Urinary bladder (tissue), 4 donors: ENCODE measurements around the gene PLEKHA8. TPM values are rescaled to one million over a fixed set of nuclear protein-coding genes. Genes with fewer than 3 reads are reported as not detected.

ENCODE experiments used
- DNase-seq: peaks from one replicate; pipeline ENCODE4 v3.0.0-alpha.2; 2015; ENCODE audit errors: extremely low spot score
- H3K27ac ChIP-seq: one replicate; pipeline ENCODE4 v1.5.1; 2013; ENCODE audit warnings: low read depth, mild to moderate bottlenecking, moderate library complexity
- H3K36me3 ChIP-seq: one replicate; pipeline ENCODE4 v1.6.1; 2013; ENCODE audit warnings: mild to moderate bottlenecking, moderate library complexity; ENCODE audit not compliant: insufficient read depth
- H3K4me1 ChIP-seq: one replicate; pipeline ENCODE4 v1.6.1; 2013; ENCODE audit warnings: mild to moderate bottlenecking, moderate library complexity; ENCODE audit not compliant: insufficient read depth
- H3K4me3 ChIP-seq: one replicate; pipeline ENCODE4 v1.5.1; 2013; ENCODE audit warnings: low read depth, low read length
- WGBS: extraction: QIAGEN DNeasy Blood & Tissue Kit; methylation state at CpG from one replicate; pipeline ENCODE4 v1.1.7; 2013; 5-methylcytosine and 5-hydroxymethylcytosine counted together
- polyA plus RNA-seq: library from polyadenylated mRNA; stranded (reverse); fragments of 200-250 nt; gene quantifications from one replicate; pipeline ENCODE4 v1.2.3, GENCODE V29; 2013
- total RNA-seq: library from RNA; depleted of rRNA; stranded (reverse); fragments of >200 nt; gene quantifications from one replicate; pipeline ENCODE4 v1.2.3, GENCODE V29; 2014
- donor health status: healthy with polysubstance abuse.
- donor health status: healthy.

The PLEKHA8 gene
- total and polyA plus RNA-seq, 2 donors: 4.6 to 21.3 TPM

- no peak overlapping the region for H3K4me3 ChIP-seq
- H3K36me3 ChIP-seq: no peaks in the 10 kb centered on the region
- DNase-seq: no peak
- no peak overlapping the region for H3K27ac ChIP-seq
- H3K4me1 ChIP-seq: no peaks in the 10 kb centered on the region
- 84% methylated on average over 9 of the region's 9 CpGs for WGBS
These were observed 125.9 kb downstream of the PLEKHA8 start for GRCh38 chr7:30154111-30154587.

- H3K27ac ChIP-seq: no peak overlapping the region
- DNase-seq: no peak
- no peaks in the 10 kb centered on the region for H3K36me3 ChIP-seq
- 84% methylated on average over 8 of the region's 8 CpGs for WGBS
- no peak overlapping the region for H3K4me3 ChIP-seq
- no peaks in the 10 kb centered on the region for H3K4me1 ChIP-seq
These were observed 127.3 kb downstream of the PLEKHA8 start for GRCh38 chr7:30155481-30155880.

GRCh38 chr7:30157204-30157603 is 129.0 kb downstream of the PLEKHA8 start:
- Histone ChIP-seq H3K4me3 (no peak overlapping the region), H3K27ac (no peak overlapping the region), H3K36me3 (no peaks in the 10 kb centered on the region), H3K4me1 (no peaks in the 10 kb centered on the region)
- DNase-seq: no peak
- 88% methylated on average over 9 of the region's 9 CpGs for WGBS

- Histone ChIP-seq H3K27ac (no peak overlapping the region), H3K4me3 (no peak overlapping the region), H3K4me1 (no peaks in the 10 kb centered on the region), H3K36me3 (no peaks in the 10 kb centered on the region)
- no peak for DNase-seq
- 81% methylated on average over 4 of the region's 4 CpGs for WGBS
These were observed 131.0 kb downstream of the PLEKHA8 start for GRCh38 chr7:30159163-30159562.

GRCh38 chr7:30159698-30160143 is 131.5 kb downstream of the PLEKHA8 start:
- Histone ChIP-seq H3K4me3 (no peak overlapping the region), H3K4me1 (no peaks in the 10 kb centered on the region), H3K36me3 (no peaks in the 10 kb centered on the region), H3K27ac (no peak overlapping the region)
- 60% methylated on average over 6 of the region's 6 CpGs for WGBS
- DNase-seq: no peak

- H3K4me3 ChIP-seq: no peak overlapping the region
- H3K4me1 ChIP-seq: no peaks in the 10 kb centered on the region
- WGBS: 83% methylated on average over 2 of the region's 2 CpGs
These were observed 132.1 kb downstream of the PLEKHA8 start for GRCh38 chr7:30160329-30160728.

GRCh38 chr7:30162133-30162532 is 133.9 kb downstream of the PLEKHA8 start:
- no peak for DNase-seq
- WGBS: 72% methylated on average over 3 of the region's 3 CpGs
- Histone ChIP-seq H3K4me1 (no peaks in the 10 kb centered on the region), H3K36me3 (no peaks in the 10 kb centered on the region), H3K4me3 (no peak overlapping the region), H3K27ac (no peak overlapping the region)

More at GRCh38 chr7:30160329-30160728, 132.1 kb downstream of the PLEKHA8 start:
- Histone ChIP-seq H3K27ac (no peak overlapping the region), H3K36me3 (no peaks in the 10 kb centered on the region)
- no peak for DNase-seq

GRCh38 chr7:30162622-30163124 is 134.5 kb downstream of the PLEKHA8 start:
- H3K4me1 ChIP-seq: no peaks in the 10 kb centered on the region
- H3K27ac ChIP-seq: no peak overlapping the region
- 67% methylated on average over 5 of the region's 5 CpGs for WGBS

GRCh38 chr7:30163231-30163894 is 135.2 kb downstream of the PLEKHA8 start:
- H3K27ac ChIP-seq: peak overlapping the region; percentile 54
- H3K4me3 ChIP-seq: no peak overlapping the region
- WGBS: 56% methylated on average over 13 of the region's 13 CpGs
- no peaks in the 10 kb centered on the region for H3K36me3 ChIP-seq
- no peak for DNase-seq
- no peaks in the 10 kb centered on the region for H3K4me1 ChIP-seq

More at GRCh38 chr7:30162622-30163124, 134.5 kb downstream of the PLEKHA8 start:
- no peak for DNase-seq
- H3K4me3 ChIP-seq: no peak overlapping the region
- H3K36me3 ChIP-seq: no peaks in the 10 kb centered on the region

GRCh38 chr7:30164567-30164966 is 136.4 kb downstream of the PLEKHA8 start:
- WGBS: 76% methylated on average over 6 of the region's 6 CpGs
- no peak for DNase-seq
- Histone ChIP-seq H3K27ac (no peak overlapping the region), H3K36me3 (no peaks in the 10 kb centered on the region), H3K4me1 (no peaks in the 10 kb centered on the region), H3K4me3 (no peak overlapping the region)

- H3K27ac ChIP-seq: peak overlapping the region; percentile 60
- H3K4me1 ChIP-seq: no peaks in the 10 kb centered on the region
- H3K36me3 ChIP-seq: no peaks in the 10 kb centered on the region
- no peak overlapping the region for H3K4me3 ChIP-seq
- no peak for DNase-seq
- WGBS: 86% methylated on average over 3 of the region's 3 CpGs
These were observed 137.4 kb downstream of the PLEKHA8 start for GRCh38 chr7:30165590-30165989.

GRCh38 chr7:30166155-30166840 is 138.1 kb downstream of the PLEKHA8 start:
- peak; percentile 74 for DNase-seq
- Histone ChIP-seq H3K27ac (peak overlapping the region; percentile 49), H3K4me3 (no peak overlapping the region), H3K4me1 (no peaks in the 10 kb centered on the region), H3K36me3 (no peaks in the 10 kb centered on the region)
- WGBS: 89% methylated on average over 12 of the region's 12 CpGs

GRCh38 chr7:30166841-30167235 is 138.6 kb downstream of the PLEKHA8 start:
- DNase-seq: no peak

GRCh38 chr7:30167901-30168300 is 139.7 kb downstream of the PLEKHA8 start:
- no peak for DNase-seq
- Histone ChIP-seq H3K36me3 (no peaks in the 10 kb centered on the region), H3K27ac (no peak overlapping the region), H3K4me3 (no peak overlapping the region), H3K4me1 (no peaks in the 10 kb centered on the region)
- WGBS: 92% methylated on average over 6 of the region's 6 CpGs

More at GRCh38 chr7:30166841-30167235, 138.6 kb downstream of the PLEKHA8 start:
- no peak overlapping the region for H3K27ac ChIP-seq
- no peak overlapping the region for H3K4me3 ChIP-seq
- H3K36me3 ChIP-seq: no peaks in the 10 kb centered on the region
- WGBS: 80% methylated on average over 5 of the region's 5 CpGs
- H3K4me1 ChIP-seq: no peaks in the 10 kb centered on the region
